Renal pelvis (tissue), 4 donors: ENCODE measurements around the gene KCNA5. TPM values are rescaled to one million over a fixed set of nuclear protein-coding genes. Genes with fewer than 3 reads are reported as not detected.
A peak's percentile ranks its signal among the peaks of the same experiment; 100 is the strongest.

Source experiments
- DNase-seq: peaks from one replicate; pipeline ENCODE4 v3.0.0-alpha.2; 2013
- polyA plus RNA-seq, 3 donors: library from polyadenylated mRNA; unstranded; fragments of 120-200 nt; gene quantifications; one replicate each; pipeline ENCODE4 v1.2.1, GENCODE V29; 2013; ENCODE audit not compliant: insufficient read length in 3 of 3

Gene KCNA5
- polyA plus RNA-seq, 3 donors, result 1.6 to 2.4 (median 1.7) TPM

- DNase-seq, result no peak
These were observed 15.7 kb downstream of the KCNA5 start for GRCh38 chr12:5059358-5059757.

- no peak for DNase-seq
These were observed 17.3 kb downstream of the KCNA5 start for GRCh38 chr12:5060958-5061357.

GRCh38 chr12:5063149-5063548 is 19.5 kb downstream of the KCNA5 start:
- no peak for DNase-seq

- no peak for DNase-seq
These were observed 21.3 kb downstream of the KCNA5 start for GRCh38 chr12:5064913-5065490.

GRCh38 chr12:5066251-5066650 is 22.6 kb downstream of the KCNA5 start:
- DNase-seq, result no peak

GRCh38 chr12:5068126-5068525 is 24.4 kb downstream of the KCNA5 start:
- no peak for DNase-seq

GRCh38 chr12:5068619-5069018 is 24.9 kb downstream of the KCNA5 start:
- DNase-seq, result no peak

- DNase-seq, result no peak
These were observed 26.4 kb downstream of the KCNA5 start for GRCh38 chr12:5070090-5070489.

GRCh38 chr12:5071496-5071895 is 27.8 kb downstream of the KCNA5 start:
- DNase-seq, result no peak

GRCh38 chr12:5072311-5072710 is 28.6 kb downstream of the KCNA5 start:
- no peak for DNase-seq

- DNase-seq, result no peak
These were observed 29.4 kb downstream of the KCNA5 start for GRCh38 chr12:5073054-5073453.

- no peak for DNase-seq
These were observed 30.2 kb downstream of the KCNA5 start for GRCh38 chr12:5073853-5074252.

GRCh38 chr12:5076761-5077160 is 33.1 kb downstream of the KCNA5 start:
- DNase-seq, result no peak

GRCh38 chr12:5078423-5078822 is 34.7 kb downstream of the KCNA5 start:
- DNase-seq, result peak; percentile 77

- no peak for DNase-seq
These were observed 37.3 kb downstream of the KCNA5 start for GRCh38 chr12:5081016-5081415.

GRCh38 chr12:5083955-5084849 is 40.5 kb downstream of the KCNA5 start:
- DNase-seq, result peak; percentile 69

GRCh38 chr12:5085896-5086295 is 42.2 kb downstream of the KCNA5 start:
- DNase-seq, result no peak

- DNase-seq, result no peak
These were observed 44.3 kb downstream of the KCNA5 start for GRCh38 chr12:5087831-5088554.

GRCh38 chr12:5088586-5089264 is 45.0 kb downstream of the KCNA5 start:
- no peak for DNase-seq

GRCh38 chr12:5094551-5094950 is 50.9 kb downstream of the KCNA5 start:
- DNase-seq, result no peak

- no peak for DNase-seq
These were observed 51.3 kb downstream of the KCNA5 start for GRCh38 chr12:5094986-5095385.
